ENCODE measurements around the gene OXCT1.

- TF ChIP-seq POLR2AphosphoS5 (IDR thresholded peaks at IDR 0.05) (no peak), CTCF (IDR thresholded peaks at IDR 0.05) (no peak)
Observed at GRCh38 chr5:41852293-41852692, 17.9 kb downstream of the OXCT1 start.

Data from prostate gland (tissue), 2 donors.